ENCODE results near the gene SELENOF.

SELENOF gene

DNA sequence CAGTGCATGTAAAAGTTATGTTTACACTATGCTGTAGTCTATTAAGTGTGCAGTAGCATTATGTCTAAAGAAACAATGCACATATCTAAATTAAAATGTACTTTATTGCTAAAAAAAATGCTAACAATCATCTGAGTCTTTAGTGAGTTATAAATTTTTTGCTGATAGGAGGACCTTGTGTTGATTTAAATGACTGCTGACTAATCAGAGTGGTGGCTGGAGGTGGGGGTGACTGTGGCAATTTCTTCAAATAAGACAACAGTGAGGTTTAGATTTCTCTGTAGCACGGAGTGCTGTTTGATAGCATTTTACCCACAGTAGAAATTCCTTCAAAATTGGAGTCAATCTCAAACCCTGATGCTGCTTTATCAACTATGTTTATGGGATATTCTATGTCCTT lies 37.5 kb upstream of the SELENOF start:
- ChIA-PET POLR2A (no interaction called here), CTCF (no interaction called here)
- TF ChIP-seq, protein P1, sequence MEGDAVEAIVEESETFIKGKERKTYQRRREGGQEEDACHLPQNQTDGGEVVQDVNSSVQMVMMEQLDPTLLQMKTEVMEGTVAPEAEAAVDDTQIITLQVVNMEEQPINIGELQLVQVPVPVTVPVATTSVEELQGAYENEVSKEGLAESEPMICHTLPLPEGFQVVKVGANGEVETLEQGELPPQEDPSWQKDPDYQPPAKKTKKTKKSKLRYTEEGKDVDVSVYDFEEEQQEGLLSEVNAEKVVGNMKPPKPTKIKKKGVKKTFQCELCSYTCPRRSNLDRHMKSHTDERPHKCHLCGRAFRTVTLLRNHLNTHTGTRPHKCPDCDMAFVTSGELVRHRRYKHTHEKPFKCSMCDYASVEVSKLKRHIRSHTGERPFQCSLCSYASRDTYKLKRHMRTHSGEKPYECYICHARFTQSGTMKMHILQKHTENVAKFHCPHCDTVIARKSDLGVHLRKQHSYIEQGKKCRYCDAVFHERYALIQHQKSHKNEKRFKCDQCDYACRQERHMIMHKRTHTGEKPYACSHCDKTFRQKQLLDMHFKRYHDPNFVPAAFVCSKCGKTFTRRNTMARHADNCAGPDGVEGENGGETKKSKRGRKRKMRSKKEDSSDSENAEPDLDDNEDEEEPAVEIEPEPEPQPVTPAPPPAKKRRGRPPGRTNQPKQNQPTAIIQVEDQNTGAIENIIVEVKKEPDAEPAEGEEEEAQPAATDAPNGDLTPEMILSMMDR (IDR thresholded peaks at IDR 0.05; ENCODE audit: control extremely low read depth, extremely low read depth, low read depth, missing control alignments): no peak
- DNase-seq (ENCODE audit: extremely low spot score): no peak

DNA sequence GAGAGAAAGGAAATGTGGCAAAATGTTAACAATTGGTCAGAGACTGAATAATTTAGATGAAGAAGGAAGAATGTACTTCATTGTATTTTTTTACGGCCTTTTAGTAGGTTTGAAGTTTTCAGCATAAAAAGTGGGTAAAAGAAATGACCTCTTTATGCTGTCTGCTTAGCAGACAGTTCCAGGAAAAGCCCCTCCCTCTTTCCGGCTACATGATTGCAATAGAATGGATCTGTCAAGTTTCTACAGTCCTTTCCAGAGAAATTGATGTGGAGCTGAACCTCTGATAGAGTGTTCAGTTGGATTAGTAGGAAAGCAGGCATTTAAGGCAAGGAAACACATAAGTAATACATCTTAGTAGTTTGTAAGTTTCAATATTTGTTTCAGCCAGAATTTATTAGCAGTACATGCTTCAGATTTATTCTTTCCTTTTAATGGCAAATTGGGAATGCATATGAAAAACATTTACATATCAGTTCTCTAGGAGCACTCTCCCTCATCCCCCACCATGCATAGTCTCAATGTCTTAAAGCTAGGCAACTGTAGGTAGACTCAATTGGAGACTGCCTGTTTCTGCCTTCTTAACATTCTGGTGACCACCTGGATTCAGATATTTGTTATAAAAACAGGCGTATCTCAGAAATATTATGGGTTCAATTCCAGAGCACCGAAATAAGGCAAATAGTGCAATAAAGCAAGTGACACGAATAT lies 36.9 kb upstream of the SELENOF start:
- TF ChIP-seq, protein P1 (IDR thresholded peaks at IDR 0.05; ENCODE audit: control extremely low read depth, extremely low read depth, low read depth, missing control alignments): no peak
- no peak for DNase-seq (ENCODE audit: extremely low spot score)
- ChIA-PET CTCF (no interaction called here), POLR2A (no interaction called here)

DNA sequence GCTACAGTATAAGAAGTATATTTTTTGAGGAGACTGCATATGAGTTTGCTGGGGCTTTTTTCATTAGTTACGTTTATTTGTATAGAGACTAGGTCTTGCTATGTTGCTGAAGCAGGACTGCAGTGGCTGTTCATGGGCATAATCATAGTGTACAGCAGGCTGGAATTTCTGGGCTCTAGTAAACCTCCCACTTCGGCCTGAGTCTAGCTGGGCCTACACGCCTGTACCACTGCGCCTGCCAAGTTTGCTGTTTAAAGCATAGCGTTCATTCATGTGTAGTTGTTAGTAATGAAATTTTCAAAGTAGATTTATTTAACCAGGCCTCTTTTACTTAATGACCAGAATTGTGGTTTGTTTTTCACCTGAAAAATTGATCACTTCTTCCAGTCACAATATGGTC lies 34.3 kb upstream of the SELENOF start:
- CTCF ChIA-PET: interaction anchor here (1.8 kb wide), 1 partner anchor 10 kb away, joined by 5 read pairs; no protein-coding TSS in a partner anchor
- POLR2A ChIA-PET: no interaction called here
- no peak for DNase-seq (ENCODE audit: extremely low spot score)
- TF ChIP-seq, protein P1 (IDR thresholded peaks at IDR 0.05; ENCODE audit: control extremely low read depth, extremely low read depth, low read depth, missing control alignments): no peak

DNA sequence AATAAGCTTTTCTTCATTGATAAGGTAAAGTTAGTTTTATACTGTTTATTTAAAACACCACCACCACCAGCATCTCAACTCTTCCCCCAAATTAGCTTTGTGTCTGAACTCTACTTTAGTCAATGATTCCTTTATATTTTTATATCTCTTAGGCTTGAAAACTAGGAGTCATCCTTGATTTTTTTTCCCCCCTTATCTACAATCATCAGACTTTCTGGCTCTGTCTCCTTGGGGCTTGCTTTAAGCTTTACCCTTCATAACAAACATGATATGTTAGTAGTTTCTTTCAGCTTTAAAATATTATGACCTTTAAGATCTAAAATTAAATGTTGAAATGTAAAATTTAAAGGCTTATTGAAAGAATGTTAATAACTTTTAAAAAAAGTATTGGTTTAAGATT lies 28.8 kb upstream of the SELENOF start:
- ChIA-PET POLR2A (no interaction called here), CTCF (interaction anchor here (1.1 to 2.0 kb wide), 7 partner anchors 9 to 114 kb away, joined by 3 to 9 read pairs (median 3); no protein-coding TSS in a partner anchor)
- DNase-seq (ENCODE audit: extremely low spot score): no peak
- TF ChIP-seq, protein P1 (IDR thresholded peaks at IDR 0.05; ENCODE audit: control extremely low read depth, extremely low read depth, low read depth, missing control alignments): no peak

DNA sequence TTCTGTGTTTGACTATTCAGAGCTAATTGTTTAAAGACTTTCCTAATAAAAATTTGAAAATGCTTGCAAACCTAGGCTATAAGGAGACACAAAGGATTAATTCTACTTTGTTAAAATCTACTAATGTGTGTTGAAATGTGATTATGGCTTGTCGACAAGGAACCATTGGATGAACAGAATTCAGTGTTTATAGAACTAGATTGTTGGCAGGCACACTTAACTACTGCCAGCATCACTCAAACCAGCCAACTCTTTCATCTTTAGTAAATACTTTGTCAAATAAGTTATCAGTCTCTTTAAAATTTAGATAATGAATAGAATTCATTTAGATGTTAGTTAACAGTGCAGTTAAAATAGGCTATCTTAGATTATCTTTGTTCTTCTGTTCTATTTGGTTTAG lies 28.1 kb upstream of the SELENOF start:
- ChIA-PET POLR2A (no interaction called here), CTCF (interaction anchor here (1.1 to 2.0 kb wide), 6 partner anchors 8 to 114 kb away, joined by 3 to 9 read pairs (median 3); no protein-coding TSS in a partner anchor)
- TF ChIP-seq, protein P1 (IDR thresholded peaks at IDR 0.05; ENCODE audit: control extremely low read depth, extremely low read depth, low read depth, missing control alignments): no peak
- DNase-seq (ENCODE audit: extremely low spot score): no peak

DNA sequence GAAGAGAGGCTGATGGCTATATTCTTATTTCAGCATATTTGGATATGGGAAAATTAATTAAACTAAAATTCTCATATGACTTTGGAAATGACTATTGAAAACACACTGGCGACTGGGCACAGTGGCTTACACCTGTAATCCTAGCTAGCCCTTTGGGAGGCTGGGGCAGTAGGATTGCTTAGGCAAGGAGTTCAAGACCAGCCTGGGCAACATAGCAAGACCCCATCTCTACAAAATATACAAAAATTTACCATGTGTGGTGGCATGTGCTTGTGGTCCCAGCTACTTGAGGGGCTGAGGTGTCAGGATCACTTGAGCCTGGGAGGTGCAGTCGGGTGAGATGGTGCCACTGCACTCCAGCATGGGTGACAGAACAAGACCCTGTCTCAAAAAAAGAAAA lies 26.7 kb upstream of the SELENOF start:
- CTCF ChIA-PET: interaction anchor here (1.2 to 1.5 kb wide), 2 partner anchors 24 to 107 kb away, joined by 3 to 4 read pairs; no protein-coding TSS in a partner anchor
- TF ChIP-seq, protein P1 (IDR thresholded peaks at IDR 0.05; ENCODE audit: control extremely low read depth, extremely low read depth, low read depth, missing control alignments): no peak
- no peak for DNase-seq (ENCODE audit: extremely low spot score)
- POLR2A ChIA-PET: no interaction called here
